GM18499 (cell line): ENCODE results near the gene GMPR.

ENCODE experiments used
- ATAC-seq: cut with Tn5 transposase; IDR thresholded peaks from one replicate; pipeline ENCODE4 v1.9.1; 2021; ENCODE audit warnings: moderate number of reproducible peaks; ENCODE audit not compliant: insufficient read depth, unreplicated experiment

The GMPR gene

GRCh38 chr6:16322666-16323312 lies 84.4 kb downstream of the GMPR start:
- peak; percentile 80 for ATAC-seq

DNA sequence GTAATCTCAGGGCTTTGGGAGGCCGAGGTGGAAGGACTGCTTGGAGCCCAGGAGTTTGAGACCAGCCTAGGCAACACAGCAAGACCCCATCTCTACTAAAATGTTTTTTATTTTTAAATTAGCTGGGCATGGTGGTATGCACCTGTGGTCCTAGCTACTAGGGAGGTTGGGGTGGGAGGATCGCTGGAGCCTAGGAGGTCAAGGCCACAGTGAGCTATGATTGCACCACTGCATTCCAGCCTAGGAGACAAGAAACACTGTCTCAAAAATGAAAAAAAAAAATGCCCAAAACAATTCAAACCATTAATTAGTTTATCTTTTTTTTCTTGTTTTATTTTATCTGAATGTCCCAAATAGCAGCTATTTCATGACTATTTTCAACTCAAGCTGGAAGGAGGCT lies 85.8 kb downstream of the GMPR start:
- ATAC-seq, result no peak

GRCh38 chr6:16324606-16325225 lies 86.3 kb downstream of the GMPR start:
- no peak for ATAC-seq

DNA sequence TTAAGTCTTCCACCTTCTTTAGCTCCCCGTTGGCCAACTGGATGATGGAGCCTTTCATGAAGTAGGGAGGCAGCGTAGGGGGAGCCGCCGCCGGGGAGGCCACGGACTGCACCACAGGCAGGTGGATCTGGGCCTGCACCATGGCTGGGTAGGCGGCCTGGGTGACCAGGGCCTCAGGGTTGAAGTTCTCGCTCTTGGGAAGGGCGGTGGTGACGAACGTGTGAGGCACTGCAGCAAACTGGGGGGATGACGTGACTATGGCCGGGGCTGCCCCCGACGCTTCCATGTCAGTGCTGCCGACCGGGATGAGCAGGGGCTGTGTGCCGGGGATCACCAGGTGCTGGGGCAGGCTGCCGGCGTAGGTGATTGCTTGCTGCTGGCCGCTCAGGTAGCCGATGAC lies 88.1 kb downstream of the GMPR start:
- ATAC-seq, result no peak

DNA sequence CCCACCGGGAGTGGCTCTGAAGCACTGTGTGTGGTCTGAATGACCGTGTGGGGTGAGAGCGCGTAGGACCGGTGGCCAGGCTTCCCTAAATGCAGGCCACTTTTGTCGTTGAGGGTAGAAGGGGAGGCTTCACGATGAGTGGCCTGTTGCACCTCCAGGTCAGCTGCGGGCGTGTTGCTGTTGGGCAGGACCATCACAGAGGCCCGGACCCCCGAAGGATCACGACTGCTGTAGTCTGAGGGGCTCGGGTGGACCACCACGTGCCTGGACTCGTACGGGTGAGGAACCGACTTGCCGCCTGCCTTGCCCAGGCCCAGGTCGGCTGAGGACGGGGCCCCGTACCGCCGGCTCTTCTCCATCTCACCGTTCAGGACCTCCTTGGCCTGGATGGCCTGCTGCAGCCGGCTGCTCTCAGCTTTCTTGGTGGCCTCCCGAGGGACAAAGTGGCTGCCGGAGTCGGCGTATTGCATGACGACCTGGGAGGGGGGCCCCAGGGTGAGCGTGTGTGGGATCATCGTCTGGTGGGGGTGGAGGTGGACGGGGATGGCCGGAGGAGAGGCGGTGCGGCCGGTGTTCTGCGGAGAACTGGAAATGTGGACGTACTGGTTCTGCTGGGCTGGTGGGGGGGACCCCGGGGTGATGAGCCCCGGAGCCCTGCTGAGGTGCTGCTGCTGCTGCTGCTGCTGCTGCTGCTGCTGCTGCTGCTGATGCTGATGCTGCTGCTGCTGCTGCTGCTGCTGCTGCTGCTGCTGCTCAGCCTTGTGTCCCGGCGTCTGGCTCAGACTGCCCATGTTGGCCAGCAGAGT lies 88.8 kb downstream of the GMPR start:
- ATAC-seq, result no peak

GRCh38 chr6:16327777-16328325 lies 89.5 kb downstream of the GMPR start:
- no peak for ATAC-seq

DNA sequence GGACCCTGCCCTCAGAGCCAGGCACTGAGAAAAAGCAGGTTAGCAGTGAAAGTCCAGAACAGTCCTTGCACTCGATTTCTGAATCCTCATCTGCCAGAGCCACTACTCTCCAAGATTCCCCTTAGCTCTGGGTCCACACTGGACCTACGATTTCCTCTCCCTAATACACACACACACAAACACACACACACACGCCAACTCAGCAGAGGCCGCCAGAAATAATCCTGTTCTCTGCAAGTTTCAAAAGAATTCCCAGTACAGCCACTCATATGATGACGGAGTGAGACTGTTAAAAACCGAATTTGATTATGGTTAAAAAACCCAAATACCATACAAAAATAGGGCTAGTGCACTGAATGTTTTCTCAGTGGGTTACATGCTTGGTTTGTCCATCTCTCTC lies 90.8 kb downstream of the GMPR start:
- ATAC-seq, result no peak

DNA sequence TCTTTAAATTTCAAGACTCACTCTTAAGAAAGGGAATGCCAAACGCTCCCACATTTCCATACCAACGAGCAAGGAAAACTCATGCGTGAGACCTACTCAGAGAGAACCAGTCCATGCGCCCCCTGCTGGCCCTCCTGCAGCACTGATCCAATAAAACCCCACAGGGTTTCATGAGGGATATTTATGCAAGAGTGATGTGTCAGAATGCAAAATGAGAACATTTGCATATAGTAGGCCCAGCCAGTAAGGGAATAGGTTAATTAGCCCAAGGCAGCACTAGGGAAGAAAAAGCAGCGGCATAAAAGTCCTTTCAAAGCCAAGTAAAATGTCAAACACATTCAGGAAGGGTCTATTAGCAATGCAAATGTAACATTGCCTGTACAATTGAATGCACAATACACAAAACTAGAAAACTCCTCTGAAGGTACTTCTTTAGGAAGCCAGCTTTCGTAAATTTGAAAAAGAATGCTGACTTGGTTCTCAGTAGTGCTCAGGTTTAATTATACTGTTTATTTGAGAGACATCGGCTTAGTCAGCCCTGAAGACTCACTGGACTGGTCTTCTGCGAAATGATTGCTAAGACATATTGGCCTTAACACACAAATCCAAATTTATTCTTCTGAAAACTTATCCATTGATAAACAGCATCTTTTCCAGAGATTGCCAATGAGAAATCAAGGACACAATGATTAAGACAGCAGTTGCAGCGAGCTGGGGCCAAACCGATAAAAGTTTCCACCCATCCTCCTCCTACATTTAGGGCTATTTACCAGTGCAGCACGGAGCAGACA lies 93.2 kb downstream of the GMPR start:
- no peak for ATAC-seq

- ATAC-seq, result peak; percentile 73
These were observed 93.8 kb downstream of the GMPR start for GRCh38 chr6:16332175-16332542.

DNA sequence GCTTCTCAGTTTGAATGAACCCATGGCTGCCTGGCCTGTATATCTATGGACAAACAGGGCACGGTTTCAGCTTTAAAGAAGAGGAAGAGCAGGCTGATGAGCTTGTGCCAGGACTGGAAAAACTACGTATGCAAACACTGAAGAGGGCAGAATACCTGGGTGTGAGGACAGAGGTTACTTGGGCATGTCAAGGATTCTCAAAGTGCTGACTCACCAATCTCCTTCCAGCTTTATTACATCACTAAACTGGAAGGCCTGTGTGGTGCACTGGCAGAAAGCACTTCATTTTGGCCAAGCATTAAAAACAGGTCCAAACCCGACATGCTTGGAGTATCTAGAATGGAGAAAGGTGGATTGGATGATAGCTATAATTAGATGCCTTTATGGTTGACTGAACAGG lies 95.2 kb downstream of the GMPR start:
- ATAC-seq, result no peak

- no peak for ATAC-seq
These were observed 96.3 kb downstream of the GMPR start for GRCh38 chr6:16334671-16335070.

DNA sequence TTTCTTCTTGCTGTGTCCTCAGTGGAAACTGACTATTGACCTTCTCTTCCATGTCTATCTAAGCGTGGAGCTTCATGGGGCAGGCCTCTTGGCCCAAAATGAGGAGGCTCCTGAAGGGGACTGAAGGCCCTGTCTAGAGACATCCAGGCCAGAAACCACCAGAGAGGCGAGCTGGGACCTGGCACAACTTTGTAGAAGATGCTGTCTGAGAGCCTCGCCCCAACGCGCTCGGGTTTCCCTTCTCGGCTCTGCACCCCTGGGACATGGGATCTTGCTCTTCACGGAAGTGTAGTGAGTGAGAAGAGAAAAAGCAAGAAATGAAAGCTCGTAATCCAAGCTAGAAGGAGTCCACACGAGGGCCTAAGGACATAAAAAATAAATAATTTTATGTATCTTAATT lies 96.8 kb downstream of the GMPR start:
- ATAC-seq, result no peak

GRCh38 chr6:16336056-16336818 lies 97.8 kb downstream of the GMPR start:
- ATAC-seq, result no peak

- no peak for ATAC-seq
These were observed 98.5 kb downstream of the GMPR start for GRCh38 chr6:16336911-16337294.

DNA sequence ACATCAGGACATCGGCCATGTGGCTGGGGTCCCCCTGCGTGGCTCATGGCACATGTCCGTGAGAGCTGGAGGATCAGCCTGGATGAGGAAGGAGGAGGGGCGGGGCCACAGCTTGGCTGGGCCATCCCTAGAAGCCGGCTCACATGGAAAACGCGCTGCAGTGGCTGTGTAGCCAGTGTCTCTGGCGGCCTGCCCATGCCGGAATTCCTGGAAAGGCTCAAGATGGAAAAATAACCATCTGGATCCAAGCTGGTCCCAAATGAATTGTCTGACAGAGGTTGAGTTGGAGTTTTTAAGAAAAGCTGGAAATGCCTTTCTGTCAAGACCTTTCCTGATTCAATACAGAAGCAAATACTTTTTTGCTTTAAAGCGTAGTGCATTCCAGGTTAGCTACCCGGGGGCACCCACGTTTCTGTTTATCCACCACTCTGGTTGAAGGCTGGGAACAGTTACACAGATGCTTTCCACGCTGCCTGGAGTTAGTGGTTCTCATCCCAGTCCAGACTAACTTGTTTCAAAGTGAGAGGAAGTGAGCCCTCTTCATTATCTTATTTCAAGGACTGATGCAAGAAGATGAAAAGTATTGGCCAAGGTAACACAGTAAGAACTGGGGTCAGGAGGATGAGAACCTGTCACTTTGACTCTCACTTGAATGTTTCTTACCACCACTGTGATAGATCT lies 99.0 kb downstream of the GMPR start:
- no peak for ATAC-seq

- no peak for ATAC-seq
These were observed 100.3 kb downstream of the GMPR start for GRCh38 chr6:16338577-16339264.

DNA sequence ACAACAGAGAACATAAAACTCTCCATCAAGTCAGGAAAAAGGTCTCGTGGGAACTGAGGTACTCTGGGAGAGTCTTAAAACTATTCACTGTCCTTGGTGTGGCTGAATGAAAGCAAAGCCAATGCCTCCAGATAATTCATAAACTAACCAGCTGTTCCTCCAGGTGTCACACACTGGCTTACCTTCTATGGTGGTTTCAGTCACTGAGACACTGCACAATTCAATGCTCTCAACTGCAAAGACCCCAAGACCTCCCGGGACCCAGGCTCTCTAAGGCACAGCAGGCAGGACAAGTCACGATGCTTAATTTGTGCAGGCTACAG lies 100.8 kb downstream of the GMPR start:
- no peak for ATAC-seq

- ATAC-seq, result no peak
These were observed 105.2 kb downstream of the GMPR start for GRCh38 chr6:16343593-16343992.

DNA sequence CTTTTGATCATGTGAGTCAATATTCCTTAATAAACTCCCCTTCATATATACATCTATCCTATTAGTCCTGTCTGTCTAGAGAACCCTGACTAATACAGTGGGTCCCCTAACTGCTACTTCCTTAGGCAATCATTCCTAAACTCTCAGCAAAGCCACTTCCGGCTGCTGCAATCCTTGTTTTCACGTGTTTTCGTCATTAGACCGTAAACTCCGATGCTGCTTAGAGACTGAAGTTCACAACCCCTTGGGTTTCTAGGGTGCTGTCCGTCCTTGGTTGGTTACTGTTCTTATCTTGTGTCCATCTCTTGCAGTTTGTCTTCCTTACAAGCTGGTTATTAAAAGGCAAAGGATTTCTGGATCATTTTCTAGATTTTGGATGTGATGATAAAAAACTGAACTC lies 106.4 kb downstream of the GMPR start:
- no peak for ATAC-seq
